Neural cell (in vitro differentiated cells): Measurements from ENCODE around the gene FGF6. TPM values are rescaled to one million over a fixed set of nuclear protein-coding genes. Genes with fewer than 3 reads are reported as not detected.

Experiments used
- H2AFZ ChIP-seq: fragments of 200-600, 300-800 bp; sonication (generic), shearing (Covaris generic); 2 replicates; pipeline ENCODE4 v1.6.0; 2014; ENCODE audit warnings: low read depth, mild to moderate bottlenecking, antibody characterized with exemption, low read length, moderate library complexity
- H3F3A ChIP-seq: fragments of 200-600 bp; shearing (Covaris generic); 2 replicates; pipeline ENCODE4 v1.6.1; 2016; ENCODE audit warnings: mild to moderate bottlenecking, moderate library complexity, mixed read lengths, antibody characterized with exemption, low read length; ENCODE audit not compliant: insufficient read depth, poor library complexity, severe bottlenecking
- H3K27ac ChIP-seq: fragments of 200-600, 300-800 bp; sonication (generic), shearing (Covaris generic); 2 replicates; pipeline ENCODE4 v1.5.1; 2014; ENCODE audit warnings: mild to moderate bottlenecking, low read length, moderate library complexity
- H3K27me3 ChIP-seq: fragments of 300-800, 200-600 bp; sonication (generic), shearing (Covaris generic); 2 replicates; pipeline ENCODE4 v1.6.0; 2014; ENCODE audit warnings: mild to moderate bottlenecking, low read depth, low read length, moderate library complexity; ENCODE audit not compliant: insufficient read depth
- H3K36me3 ChIP-seq: fragments of 300-800, 200-600 bp; sonication (generic), shearing (Covaris generic); 2 replicates; pipeline ENCODE4 v1.5.1; 2014; ENCODE audit warnings: mild to moderate bottlenecking, antibody characterized with exemption, low read length, moderate library complexity; ENCODE audit not compliant: insufficient read depth
- H3K4me2 ChIP-seq: fragments of 300-800, 200-600 bp; sonication (generic), shearing (Covaris generic); 2 replicates; pipeline ENCODE4 v1.6.0; 2014; ENCODE audit warnings: mild to moderate bottlenecking, low read length
- H3K4me3 ChIP-seq: fragments of 300-800, 200-600 bp; sonication (generic), shearing (Covaris generic); 2 replicates; pipeline ENCODE4 v1.5.1; 2014; ENCODE audit warnings: mild to moderate bottlenecking, low read length, moderate library complexity
- H3K79me2 ChIP-seq: fragments of 200-600 bp; shearing (Covaris generic); replicated peaks from 2 replicates; pipeline ENCODE4 v1.6.0; 2014; ENCODE audit warnings: mild to moderate bottlenecking, low read length, moderate library complexity; ENCODE audit not compliant: insufficient read depth
- H3K9ac ChIP-seq: fragments of 300-800, 200-600 bp; sonication (generic), shearing (Covaris generic); 2 replicates; pipeline ENCODE4 v1.6.1; 2016; ENCODE audit warnings: mild to moderate bottlenecking, low read length, mixed read lengths
- H3K9me2 ChIP-seq: fragments of 200-600 bp; shearing (Covaris generic); 2 replicates; pipeline ENCODE4 v1.6.1; 2016; ENCODE audit warnings: mild to moderate bottlenecking, low read length, mixed read lengths; ENCODE audit not compliant: insufficient read depth
- H3K9me3 ChIP-seq: fragments of 200-600, 300-800 bp; sonication (generic), shearing (Covaris generic); 2 replicates; pipeline ENCODE4 v1.6.1; 2016; ENCODE audit warnings: mild to moderate bottlenecking, mixed run types, low read length, moderate library complexity, mixed read lengths
- H4K20me1 ChIP-seq: fragments of 200-600 bp; shearing (Covaris generic); 2 replicates; pipeline ENCODE4 v1.6.1; 2016; ENCODE audit warnings: mild to moderate bottlenecking, mixed run types; ENCODE audit not compliant: insufficient read depth
- CTCF ChIP-seq: fragments of 450-650 bp; IDR thresholded peaks from 2 replicates; pipeline ENCODE4 v1.5.1; 2014; ENCODE audit warnings: antibody characterized with exemption, mild to moderate bottlenecking, moderate library complexity; ENCODE audit not compliant: poor library complexity, severe bottlenecking
- EP300 ChIP-seq: fragments of 450-650 bp; conservative IDR thresholded peaks from 2 replicates; pipeline ENCODE4 v1.6.1; 2014; ENCODE audit warnings: antibody characterized with exemption, mild to moderate bottlenecking, moderate library complexity; ENCODE audit not compliant: poor library complexity, severe bottlenecking
- EZH2 ChIP-seq: fragments of 200-600, 300-800 bp; shearing (Covaris generic), sonication (generic); IDR thresholded peaks from 2 replicates; pipeline ENCODE4 v1.6.1; 2014; ENCODE audit warnings: antibody characterized with exemption, low read length, borderline replicate concordance, mild to moderate bottlenecking; ENCODE audit not compliant: insufficient read depth, poor library complexity, severe bottlenecking
- MXI1 ChIP-seq: fragments of 450-650 bp; conservative IDR thresholded peaks from 2 replicates; pipeline ENCODE4 v1.6.1; 2014; ENCODE audit warnings: antibody characterized with exemption, mild to moderate bottlenecking; ENCODE audit not compliant: poor library complexity, severe bottlenecking
- POLR2AphosphoS5 ChIP-seq: IDR thresholded peaks from 2 replicates; pipeline ENCODE4 v1.6.1; 2012
- RAD21 ChIP-seq: fragments of 450-650 bp; conservative IDR thresholded peaks from 2 replicates; pipeline ENCODE4 v1.6.1; 2014; ENCODE audit warnings: antibody characterized with exemption, mild to moderate bottlenecking, moderate library complexity
- REST ChIP-seq: IDR thresholded peaks from 2 replicates; pipeline ENCODE4 v1.6.1; 2012; ENCODE audit warnings: borderline replicate concordance
- SMC3 ChIP-seq: fragments of 450-650 bp; conservative IDR thresholded peaks from 2 replicates; pipeline ENCODE4 v1.6.1; 2014; ENCODE audit warnings: antibody characterized with exemption, mild to moderate bottlenecking, moderate library complexity; ENCODE audit not compliant: poor library complexity
- TAF1 ChIP-seq: IDR thresholded peaks from 2 replicates; pipeline ENCODE4 v1.6.1; 2012; ENCODE audit warnings: low read depth
- polyA plus RNA-seq: library from polyadenylated mRNA; depleted of rRNA; stranded (reverse); fragments of >200 nt; gene quantifications from 2 replicates; pipeline ENCODE4 v1.2.3, GENCODE V29; 2014

FGF6 gene
- polyA plus RNA-seq, 1 donor from 2014 or later: not detected

- no peak for TF ChIP-seq REST
Measured at GRCh38 chr12:4416276-4416675, 29.3 kb downstream of the FGF6 start (continued).

DNA sequence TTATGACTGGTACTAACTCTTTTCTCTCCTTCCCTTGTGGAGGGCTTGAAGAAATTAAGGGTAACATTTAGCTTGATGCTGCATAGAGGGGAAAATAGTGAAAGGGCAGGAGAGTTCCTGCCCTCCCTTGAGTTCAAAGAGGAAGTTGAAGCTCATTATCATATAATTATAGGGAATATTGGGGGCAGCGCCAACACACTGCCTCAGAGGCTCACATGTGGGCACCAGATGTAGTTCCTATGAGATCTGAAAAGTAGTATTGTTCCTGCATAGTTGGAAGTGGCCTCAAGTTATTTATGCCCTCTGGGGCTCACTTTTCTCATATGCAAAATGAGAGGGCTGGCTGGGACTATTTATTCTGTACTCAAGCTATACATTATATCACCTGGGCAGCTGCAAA, 33.1 kb downstream of the FGF6 start:
- H3K9me2 ChIP-seq: no peaks in the 10 kb centered on the region
- H3K79me2 ChIP-seq: no peaks in the 10 kb centered on the region

More for the DNA sequence above, 33.1 kb downstream of the FGF6 start:
- H2AFZ ChIP-seq: no peak overlapping the region
- no peak overlapping the region for H3K27ac ChIP-seq
- H3K9me3 ChIP-seq: no peaks in the 10 kb centered on the region
- TF ChIP-seq EP300 (no peak), MXI1 (no peak), POLR2AphosphoS5 (no peak), EZH2 (no peak), RAD21 (no peak), SMC3 (no peak), REST (no peak), CTCF (no peak), TAF1 (no peak)
- peaks cover 5% of the 10 kb centered on the region for H3F3A ChIP-seq
- H3K4me3 ChIP-seq: no peak overlapping the region
- no peaks in the 10 kb centered on the region for H3K27me3 ChIP-seq
- no peak overlapping the region for H3K9ac ChIP-seq
- H3K4me2 ChIP-seq: no peak overlapping the region
- H3K36me3 ChIP-seq: no peaks in the 10 kb centered on the region
- no peaks in the 10 kb centered on the region for H4K20me1 ChIP-seq
